H1 (cell line): Measurements from ENCODE around the gene RGS6. TPM values are rescaled to one million over a fixed set of nuclear protein-coding genes. Genes with fewer than 3 reads are reported as not detected.

Experiments
- ATF2 ChIP-seq: IDR thresholded peaks from 2 replicates; pipeline ENCODE4 v1.6.1; 2012; ENCODE audit warnings: low read length, inconsistent platforms
- CTBP2 ChIP-seq: IDR thresholded peaks from 2 replicates; pipeline ENCODE4 v1.7.0; 2011; ENCODE audit warnings: borderline replicate concordance, mild to moderate bottlenecking, moderate library complexity, mixed read lengths, low read length; ENCODE audit not compliant: insufficient read depth, insufficient read length
- MAFK ChIP-seq: IDR thresholded peaks from 2 replicates; pipeline ENCODE4 v1.6.1; 2012; ENCODE audit warnings: low read depth, mild to moderate bottlenecking, improper control_type of control experiment, low read length
- NANOG ChIP-seq: IDR thresholded peaks from 2 replicates; pipeline ENCODE4 v1.6.1; 2011; ENCODE audit warnings: low read length, low read depth, mild to moderate bottlenecking, inconsistent platforms; ENCODE audit not compliant: insufficient read depth, poor library complexity, severe bottlenecking
- POU5F1 ChIP-seq: IDR thresholded peaks from 2 replicates; pipeline ENCODE4 v1.6.1; 2011; ENCODE audit warnings: low read depth, mild to moderate bottlenecking, low read length, moderate library complexity
- RAD21 ChIP-seq, 2 experiments: IDR thresholded peaks in 1 of 2; conservative IDR thresholded peaks in 1 of 2; 2 replicates each; pipeline ENCODE4 v1.6.1; 2011; ENCODE audit warnings: low read depth in 2 of 2, low read length in 2 of 2, improper control_type of control experiment in 1 of 2, inconsistent platforms in 1 of 2, mild to moderate bottlenecking in 1 of 2, moderate library complexity in 1 of 2
- SIX5 ChIP-seq: IDR thresholded peaks from 2 replicates; pipeline ENCODE4 v1.6.1; 2011; ENCODE audit warnings: mild to moderate bottlenecking, low read depth, low read length
- polyA plus RNA-seq, 7 experiments: library from polyadenylated mRNA; depleted of rRNA in 3 of 7; stranded (reverse) in 5 of 7; unstranded in 2 of 7; fragments of >200 nt in 5 of 7; fragments of 200-250 nt in 2 of 7; gene quantifications; 1 replicate in 5 of 7; 2 replicates in 1 of 7; 4 replicates in 1 of 7; pipeline versions ENCODE4 v1.2.1 to v1.2.3, GENCODE V29; 2011 to 2013; ENCODE audit warnings: missing spikeins in 2 of 7, mixed read lengths in 2 of 7
- total RNA-seq: library from RNA; stranded (reverse); fragmentation: NEBNext Ultra II Directional; extraction: Animal tissue kit (Norgen Biotek cat#: 25700); gene quantifications from 2 replicates; pipeline ENCODE4 v1.2.1, GENCODE V29; 2021
- TF ChIP-seq, protein P1 (sequence below): fragments of 300-600 bp; sonication (generic); IDR thresholded peaks from 2 replicates; pipeline ENCODE4 v1.7.1; 2012; ENCODE audit warnings: low read length, moderate library complexity, mild to moderate bottlenecking, inconsistent platforms; ENCODE audit not compliant: insufficient replicate concordance

Gene RGS6
- total and polyA plus RNA-seq, 2 of the 8 experiments (the other 6 are each of a cell fraction or from before 2014, with no cell fraction given), result 0.26 to 1.1 TPM

GRCh38 chr14:72605921-72606220 lies 673.6 kb downstream of the RGS6 start (continued):
- TF ChIP-seq, protein P1, sequence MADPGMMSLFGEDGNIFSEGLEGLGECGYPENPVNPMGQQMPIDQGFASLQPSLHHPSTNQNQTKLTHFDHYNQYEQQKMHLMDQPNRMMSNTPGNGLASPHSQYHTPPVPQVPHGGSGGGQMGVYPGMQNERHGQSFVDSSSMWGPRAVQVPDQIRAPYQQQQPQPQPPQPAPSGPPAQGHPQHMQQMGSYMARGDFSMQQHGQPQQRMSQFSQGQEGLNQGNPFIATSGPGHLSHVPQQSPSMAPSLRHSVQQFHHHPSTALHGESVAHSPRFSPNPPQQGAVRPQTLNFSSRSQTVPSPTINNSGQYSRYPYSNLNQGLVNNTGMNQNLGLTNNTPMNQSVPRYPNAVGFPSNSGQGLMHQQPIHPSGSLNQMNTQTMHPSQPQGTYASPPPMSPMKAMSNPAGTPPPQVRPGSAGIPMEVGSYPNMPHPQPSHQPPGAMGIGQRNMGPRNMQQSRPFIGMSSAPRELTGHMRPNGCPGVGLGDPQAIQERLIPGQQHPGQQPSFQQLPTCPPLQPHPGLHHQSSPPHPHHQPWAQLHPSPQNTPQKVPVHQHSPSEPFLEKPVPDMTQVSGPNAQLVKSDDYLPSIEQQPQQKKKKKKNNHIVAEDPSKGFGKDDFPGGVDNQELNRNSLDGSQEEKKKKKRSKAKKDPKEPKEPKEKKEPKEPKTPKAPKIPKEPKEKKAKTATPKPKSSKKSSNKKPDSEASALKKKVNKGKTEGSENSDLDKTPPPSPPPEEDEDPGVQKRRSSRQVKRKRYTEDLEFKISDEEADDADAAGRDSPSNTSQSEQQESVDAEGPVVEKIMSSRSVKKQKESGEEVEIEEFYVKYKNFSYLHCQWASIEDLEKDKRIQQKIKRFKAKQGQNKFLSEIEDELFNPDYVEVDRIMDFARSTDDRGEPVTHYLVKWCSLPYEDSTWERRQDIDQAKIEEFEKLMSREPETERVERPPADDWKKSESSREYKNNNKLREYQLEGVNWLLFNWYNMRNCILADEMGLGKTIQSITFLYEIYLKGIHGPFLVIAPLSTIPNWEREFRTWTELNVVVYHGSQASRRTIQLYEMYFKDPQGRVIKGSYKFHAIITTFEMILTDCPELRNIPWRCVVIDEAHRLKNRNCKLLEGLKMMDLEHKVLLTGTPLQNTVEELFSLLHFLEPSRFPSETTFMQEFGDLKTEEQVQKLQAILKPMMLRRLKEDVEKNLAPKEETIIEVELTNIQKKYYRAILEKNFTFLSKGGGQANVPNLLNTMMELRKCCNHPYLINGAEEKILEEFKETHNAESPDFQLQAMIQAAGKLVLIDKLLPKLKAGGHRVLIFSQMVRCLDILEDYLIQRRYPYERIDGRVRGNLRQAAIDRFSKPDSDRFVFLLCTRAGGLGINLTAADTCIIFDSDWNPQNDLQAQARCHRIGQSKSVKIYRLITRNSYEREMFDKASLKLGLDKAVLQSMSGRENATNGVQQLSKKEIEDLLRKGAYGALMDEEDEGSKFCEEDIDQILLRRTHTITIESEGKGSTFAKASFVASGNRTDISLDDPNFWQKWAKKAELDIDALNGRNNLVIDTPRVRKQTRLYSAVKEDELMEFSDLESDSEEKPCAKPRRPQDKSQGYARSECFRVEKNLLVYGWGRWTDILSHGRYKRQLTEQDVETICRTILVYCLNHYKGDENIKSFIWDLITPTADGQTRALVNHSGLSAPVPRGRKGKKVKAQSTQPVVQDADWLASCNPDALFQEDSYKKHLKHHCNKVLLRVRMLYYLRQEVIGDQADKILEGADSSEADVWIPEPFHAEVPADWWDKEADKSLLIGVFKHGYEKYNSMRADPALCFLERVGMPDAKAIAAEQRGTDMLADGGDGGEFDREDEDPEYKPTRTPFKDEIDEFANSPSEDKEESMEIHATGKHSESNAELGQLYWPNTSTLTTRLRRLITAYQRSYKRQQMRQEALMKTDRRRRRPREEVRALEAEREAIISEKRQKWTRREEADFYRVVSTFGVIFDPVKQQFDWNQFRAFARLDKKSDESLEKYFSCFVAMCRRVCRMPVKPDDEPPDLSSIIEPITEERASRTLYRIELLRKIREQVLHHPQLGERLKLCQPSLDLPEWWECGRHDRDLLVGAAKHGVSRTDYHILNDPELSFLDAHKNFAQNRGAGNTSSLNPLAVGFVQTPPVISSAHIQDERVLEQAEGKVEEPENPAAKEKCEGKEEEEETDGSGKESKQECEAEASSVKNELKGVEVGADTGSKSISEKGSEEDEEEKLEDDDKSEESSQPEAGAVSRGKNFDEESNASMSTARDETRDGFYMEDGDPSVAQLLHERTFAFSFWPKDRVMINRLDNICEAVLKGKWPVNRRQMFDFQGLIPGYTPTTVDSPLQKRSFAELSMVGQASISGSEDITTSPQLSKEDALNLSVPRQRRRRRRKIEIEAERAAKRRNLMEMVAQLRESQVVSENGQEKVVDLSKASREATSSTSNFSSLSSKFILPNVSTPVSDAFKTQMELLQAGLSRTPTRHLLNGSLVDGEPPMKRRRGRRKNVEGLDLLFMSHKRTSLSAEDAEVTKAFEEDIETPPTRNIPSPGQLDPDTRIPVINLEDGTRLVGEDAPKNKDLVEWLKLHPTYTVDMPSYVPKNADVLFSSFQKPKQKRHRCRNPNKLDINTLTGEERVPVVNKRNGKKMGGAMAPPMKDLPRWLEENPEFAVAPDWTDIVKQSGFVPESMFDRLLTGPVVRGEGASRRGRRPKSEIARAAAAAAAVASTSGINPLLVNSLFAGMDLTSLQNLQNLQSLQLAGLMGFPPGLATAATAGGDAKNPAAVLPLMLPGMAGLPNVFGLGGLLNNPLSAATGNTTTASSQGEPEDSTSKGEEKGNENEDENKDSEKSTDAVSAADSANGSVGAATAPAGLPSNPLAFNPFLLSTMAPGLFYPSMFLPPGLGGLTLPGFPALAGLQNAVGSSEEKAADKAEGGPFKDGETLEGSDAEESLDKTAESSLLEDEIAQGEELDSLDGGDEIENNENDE, result no peak
- TF ChIP-seq MAFK (no peak), RAD21 (IDR thresholded peaks at IDR 0.05 in 1 of 2, conservative IDR thresholded peaks at IDR 0.05 in 1 of 2; ENCODE audit: low read depth in 2 of 2, low read length in 2 of 2) (no peak), NANOG (no peak), POU5F1 (no peak), CTBP2 (no peak), SIX5 (no peak), ATF2 (no peak)
